Fibroblast of gingiva (primary cell): ENCODE measurements around the gene GMDS.

Experiments used
- DNase-seq: peaks from one replicate; pipeline ENCODE4 v3.0.0-alpha.2; 2011; ENCODE audit warnings: low read depth

Gene GMDS

DNA sequence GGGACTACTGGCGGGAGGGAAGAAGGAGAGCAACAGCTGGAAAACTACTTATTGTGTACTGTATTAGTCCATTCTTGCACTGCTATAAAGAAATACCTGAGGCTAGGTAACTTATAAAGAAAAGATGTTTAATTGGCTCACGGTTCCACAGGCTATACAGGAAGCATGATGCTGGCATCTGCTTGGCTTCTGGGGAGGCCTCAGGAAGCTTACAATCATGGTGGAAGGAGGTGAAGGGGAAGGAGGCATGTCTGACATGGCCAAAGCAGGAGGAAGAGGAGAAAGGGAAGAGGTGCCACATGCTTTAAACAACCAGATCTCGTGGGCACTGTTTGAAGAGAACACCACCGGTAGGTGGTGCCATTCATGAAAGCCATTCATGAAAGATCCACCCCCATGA lies 67.3 kb downstream of the GMDS start:
- DNase-seq = no peak

DNA sequence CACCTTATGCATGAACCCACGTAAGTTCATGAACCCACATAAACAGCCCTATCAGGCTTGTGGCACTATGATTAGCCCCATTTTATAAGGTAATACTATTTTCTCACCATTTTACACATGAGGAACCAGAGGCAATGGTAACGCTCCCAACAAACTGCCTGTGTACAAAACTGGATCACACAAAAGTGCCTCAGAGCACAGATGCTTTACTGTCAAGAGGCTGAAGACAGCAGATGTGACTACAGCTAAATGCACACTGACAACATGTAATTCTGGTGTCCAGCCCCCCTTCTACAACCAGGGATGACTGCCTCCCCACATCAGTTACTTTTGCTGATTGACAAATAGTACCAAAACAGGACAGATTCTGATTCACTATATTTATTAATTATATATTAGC lies 69.6 kb downstream of the GMDS start:
- DNase-seq = no peak

DNA sequence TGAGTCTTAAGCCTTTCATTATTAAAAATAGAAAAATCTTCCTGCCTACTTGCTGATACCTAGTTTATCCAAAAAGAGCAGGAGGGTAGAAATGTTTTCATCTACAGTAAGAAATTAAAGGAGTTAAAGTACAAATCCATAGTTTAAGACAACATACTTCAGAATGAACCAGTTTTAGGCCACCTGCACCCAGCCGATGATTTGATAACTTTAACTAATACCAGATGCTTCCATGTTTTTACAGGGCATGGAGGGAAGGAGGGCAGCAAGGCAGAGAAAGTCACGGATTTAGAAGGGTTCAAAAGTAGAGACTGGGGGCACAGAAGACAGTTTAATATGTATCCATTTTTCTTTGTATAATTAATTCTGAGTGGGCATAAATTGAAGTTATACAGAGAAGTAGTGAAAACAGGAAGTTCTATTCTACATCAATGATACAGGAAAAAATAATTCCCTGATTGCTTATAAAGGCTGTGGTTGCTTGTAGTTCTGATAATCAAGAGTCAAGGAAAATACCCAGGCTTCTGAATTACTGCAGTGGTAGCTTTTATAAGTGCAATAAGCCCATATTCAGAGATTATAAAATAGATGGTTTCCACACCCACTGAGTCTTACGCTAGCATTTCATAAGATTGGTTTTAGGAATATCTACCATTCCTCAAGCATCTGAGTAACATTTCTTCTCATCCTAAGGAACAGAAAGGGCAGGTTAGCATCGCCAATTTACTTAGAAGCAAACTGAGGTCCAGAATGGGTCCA lies 72.0 kb downstream of the GMDS start:
- no peak for DNase-seq

DNA sequence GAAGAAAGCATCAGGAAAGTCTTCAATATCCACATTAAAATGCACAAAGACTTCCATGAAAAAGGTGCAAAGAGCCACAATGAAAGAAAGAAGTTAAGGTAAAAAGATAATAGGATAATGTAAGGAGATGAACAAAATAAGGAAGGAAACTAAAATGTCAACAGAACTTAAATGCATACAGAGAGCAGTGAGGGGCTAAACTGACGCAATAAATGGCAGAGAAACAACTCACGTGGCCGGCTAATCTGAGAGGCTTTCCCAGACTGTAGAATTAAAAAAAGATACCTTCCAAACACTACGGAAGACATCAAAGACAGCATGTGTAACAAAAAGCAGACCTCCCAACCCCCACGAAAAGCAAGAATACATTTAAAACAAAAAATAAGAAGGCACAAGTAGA lies 73.7 kb downstream of the GMDS start:
- DNase-seq = no peak

DNA sequence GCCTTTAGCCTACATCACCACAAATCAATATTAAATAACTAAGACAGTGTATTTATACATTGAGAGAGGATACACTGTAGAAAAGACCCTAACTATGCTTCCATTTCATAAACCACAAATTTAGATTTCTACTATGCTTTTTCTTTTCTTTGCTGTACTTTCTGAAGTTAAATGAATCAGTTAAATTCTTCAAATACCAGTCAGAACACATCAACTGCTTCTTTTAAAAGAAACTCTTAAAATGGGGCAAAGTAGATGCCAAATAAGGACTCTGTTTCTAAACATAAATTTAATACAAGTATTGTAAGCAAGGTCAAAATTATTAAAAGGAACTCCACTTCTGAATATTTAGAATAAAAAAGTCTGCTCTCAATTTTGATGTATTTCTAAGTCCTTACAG lies 76.9 kb downstream of the GMDS start:
- DNase-seq = peak; percentile 17

DNA sequence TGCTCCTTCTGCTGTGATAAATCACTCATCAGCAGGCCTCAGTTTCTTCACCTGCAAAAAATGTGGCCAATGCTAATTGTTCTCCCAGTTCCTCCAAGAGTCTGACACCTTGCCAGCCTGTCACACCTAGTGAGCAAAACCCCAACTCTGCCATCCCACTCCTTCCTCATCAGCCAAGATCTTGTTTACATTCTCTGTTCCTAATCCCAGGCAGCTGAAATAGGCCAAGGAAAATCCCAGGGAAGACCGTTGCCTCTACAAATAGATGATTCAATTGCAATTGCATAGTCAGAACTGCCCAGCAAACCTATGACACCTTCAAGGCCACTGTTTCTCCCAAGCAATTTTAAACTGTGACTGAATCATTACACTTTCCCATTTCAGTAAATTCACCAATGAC lies 78.7 kb downstream of the GMDS start:
- DNase-seq = no peak

DNA sequence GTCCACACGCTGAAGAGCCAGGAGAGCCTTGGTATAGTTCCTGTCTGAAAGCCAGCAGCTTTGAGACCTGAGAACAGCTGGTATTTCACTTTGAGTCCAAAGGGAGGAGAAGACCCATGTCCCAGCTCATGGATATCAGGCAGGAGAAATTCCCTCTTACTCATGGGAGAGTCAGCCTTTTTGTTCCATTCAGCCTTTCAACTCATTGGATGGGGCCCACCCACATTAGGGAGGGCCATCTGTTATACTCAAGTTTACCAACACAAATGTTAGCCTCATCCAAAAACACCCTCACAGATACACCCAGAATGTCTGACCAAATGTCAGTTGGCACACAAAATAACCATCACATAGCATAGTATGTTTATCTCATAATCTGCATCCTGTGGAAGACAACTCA lies 80.1 kb downstream of the GMDS start:
- no peak for DNase-seq

DNA sequence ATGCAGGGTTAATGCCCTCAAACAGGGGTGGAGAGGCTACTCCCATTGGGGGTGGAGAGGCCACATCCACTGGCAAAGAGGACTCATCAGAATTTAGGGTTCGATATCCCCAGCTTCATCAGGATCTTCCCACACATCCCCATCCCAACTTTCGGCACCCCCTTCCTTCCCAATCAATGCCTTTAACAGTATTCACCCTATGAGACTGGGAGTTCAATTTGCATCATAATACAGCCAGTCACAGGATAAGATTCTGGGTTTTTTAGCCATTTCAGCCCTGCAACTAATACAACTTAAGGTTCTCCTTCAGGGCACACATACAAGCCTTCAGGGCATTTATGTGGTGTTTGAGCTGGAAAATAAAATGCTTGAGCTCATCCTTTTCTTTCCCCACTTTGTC lies 80.9 kb downstream of the GMDS start:
- no peak for DNase-seq

DNA sequence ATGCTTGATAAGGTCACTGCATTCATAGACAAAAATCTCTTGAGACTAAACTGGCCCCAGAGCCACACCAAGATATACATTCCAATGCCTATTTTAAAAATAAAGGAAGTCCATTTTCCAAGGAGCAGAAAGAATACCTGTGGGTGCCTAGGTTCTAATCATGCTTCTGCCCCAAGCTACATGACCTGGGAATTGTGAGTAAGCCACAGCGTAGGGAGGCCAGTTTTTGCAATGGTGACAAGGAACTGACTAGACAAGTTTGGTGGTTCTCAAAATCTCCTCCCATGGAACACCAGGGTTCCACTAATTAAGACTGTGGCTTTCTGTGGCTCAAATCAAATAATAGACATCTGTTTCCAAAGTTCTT lies 83.3 kb downstream of the GMDS start:
- no peak for DNase-seq

DNA sequence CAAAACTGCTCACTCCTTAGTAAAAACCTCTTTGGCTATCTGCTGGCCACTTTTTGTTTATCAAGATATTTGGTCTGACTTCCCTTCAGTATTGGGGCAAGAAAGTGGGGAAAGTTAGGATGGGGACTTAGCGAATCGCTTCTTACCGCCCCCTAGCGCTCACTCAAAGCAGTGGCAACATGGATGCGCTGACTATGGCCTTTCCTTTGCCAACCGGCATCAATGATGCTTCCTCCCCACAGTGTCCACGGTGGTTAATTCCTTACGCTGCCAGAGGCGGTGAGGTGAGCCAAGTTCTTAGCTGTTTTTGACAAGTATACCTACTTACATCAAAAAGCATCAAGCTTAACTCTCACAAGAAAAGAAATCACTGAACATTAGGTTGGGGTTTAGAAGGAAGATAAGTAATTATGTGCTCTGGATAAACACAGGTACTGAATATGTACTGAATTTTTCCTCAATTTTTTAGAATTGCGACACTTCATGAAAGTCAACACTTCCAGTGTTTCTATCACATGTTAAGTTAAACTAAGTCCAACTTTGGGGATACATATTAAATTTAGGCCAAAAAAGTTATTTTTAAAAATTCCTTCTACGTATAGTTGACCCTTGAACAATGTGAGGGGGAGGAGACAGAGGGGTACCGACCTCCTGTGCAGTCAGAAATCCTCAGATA lies 86.7 kb downstream of the GMDS start:
- no peak for DNase-seq

DNA sequence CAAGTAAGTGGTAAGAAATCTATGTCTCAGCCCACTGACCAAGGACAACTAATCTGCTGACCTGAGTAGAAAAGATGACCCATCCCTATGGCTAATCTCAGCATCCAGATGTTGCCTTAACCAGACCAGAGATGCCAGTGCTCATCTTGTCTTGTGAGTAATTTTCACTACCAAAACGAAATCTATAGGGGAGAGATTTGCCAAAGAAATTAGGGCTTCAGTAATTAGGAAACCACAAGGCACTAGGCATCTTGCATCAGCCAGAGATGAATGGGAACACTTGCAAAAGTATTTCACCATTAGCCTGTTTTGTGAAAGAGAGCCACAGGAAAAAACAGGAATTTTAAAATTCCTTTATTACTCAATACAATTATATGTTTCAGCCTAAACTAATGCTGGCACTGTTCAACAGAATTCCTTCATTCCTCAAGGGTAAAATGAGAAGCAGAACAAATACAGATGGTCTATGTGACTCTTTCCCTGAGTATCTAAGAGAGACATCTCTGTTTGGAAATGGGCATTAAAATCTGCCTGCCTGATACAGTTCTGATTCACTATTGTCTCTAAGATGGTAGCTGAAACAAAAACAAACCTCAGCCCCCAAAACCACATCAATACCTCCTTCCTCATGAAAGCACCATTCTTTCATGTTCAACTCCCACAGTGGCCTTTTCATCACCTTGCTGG lies 87.8 kb downstream of the GMDS start:
- DNase-seq = peak; percentile 97

DNA sequence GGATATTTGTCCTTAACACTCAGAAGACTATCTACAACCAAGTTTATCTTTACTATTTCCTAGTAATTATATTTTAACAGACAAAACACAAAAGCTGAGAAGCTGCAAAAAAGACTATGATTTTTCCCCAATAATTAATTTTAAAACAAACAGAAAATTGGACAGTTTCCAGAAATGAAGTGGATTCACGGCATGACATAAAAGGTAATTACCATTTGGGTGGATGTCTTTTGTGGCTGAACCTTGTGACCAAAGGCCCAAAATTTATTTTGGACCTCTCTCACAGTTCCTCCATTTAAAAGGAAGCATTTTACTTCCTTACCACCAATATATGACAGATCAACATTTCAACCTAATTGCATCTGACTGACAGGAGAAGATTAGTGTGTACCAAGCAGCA lies 90.2 kb downstream of the GMDS start:
- DNase-seq = no peak

DNA sequence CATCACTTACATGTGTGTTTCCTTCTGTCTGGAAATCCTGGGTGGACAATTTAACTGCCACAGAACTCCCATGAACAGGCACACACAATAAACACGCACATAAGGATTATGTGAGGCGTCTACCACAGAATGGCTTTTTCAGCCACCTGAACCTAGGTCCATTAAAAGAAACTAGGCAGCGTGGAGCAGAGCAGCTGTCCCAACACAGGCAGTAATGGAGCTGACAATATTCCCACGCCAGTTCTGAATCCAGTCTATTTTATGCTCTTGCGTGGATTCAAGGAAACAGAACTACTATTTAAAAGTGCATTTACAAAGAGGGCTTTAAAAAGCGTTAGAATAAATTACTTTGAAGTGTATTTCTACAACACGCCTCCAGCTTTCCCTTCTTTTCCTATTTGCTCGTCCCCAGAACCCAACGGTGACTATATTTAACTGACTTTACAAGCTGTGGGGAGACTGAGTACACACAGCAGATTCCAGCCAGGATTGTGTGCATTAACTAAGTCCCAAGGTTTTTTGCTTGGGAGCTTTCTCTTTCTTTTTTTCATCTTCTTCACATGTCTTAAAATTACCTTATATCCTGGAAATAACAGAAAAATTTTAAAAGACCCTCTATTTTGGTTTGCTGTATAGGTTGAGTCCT lies 95.9 kb downstream of the GMDS start:
- no peak for DNase-seq

DNA sequence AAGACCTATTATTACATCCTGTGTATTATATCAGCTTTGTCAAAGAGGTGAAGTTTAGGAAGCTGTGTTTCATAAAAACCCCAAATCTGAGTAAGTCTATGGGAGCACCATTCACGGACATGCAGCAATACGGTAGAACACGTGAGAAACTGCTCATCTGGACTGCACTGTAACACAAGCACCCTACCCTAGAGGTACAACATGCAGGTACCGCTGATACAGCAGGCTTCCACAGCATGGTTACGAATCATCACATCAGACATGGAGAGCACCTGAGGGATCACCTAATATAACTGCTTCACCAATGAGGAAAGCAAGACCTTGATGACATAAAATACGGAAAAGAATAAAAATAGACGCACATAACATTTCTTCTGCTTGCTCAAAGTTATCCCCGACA lies 96.7 kb downstream of the GMDS start:
- no peak for DNase-seq

DNA sequence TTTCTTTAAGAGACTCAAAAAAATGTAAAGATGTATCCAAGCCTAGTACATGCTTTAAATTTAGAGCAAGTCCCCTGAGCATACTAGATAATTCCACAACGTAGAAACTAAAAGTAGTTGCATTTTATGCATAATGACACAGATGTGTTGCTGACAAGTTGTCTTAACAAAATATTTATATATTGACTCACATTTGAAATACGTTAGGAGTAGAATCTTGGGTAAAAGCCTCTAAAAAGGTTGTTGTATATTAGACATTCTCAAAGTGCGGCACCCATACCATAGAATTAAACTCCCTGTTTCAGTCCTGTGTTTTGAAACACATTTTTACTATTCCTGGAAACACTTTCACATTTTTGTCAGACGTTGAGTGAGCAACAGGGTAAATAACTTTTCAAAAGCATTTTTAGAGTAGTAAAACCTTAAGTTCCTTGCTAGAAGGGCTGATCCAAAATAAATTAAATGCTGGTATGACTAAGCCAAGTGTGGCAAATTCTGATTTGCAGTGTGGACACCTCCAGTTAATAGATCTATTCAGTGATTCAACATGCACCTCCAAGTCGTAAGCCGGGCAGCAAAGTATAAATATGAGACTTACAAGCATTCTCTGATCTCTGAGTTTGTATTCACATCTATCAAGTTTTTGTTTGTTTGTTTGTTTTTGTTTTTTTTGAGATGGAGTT lies 97.5 kb downstream of the GMDS start:
- DNase-seq = peak; percentile 72

DNA sequence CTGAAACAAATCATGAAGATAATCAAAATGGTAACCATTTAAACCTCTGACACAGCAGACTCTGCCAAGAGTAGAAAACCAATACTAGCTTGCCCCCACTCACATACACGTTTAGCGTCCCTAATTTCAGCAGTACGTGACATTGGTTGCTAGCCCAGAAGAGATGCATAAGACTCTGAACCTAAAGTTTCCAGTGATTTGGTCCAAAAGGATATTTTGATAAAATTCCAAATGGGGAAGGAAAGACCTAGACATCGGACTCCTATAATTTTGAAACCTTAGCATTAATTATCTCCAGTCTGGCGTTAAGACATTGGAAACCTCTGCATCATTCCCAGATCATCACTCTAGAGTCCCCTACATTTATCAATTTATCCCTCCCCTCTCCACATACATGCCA lies 98.1 kb downstream of the GMDS start:
- no peak for DNase-seq

DNA sequence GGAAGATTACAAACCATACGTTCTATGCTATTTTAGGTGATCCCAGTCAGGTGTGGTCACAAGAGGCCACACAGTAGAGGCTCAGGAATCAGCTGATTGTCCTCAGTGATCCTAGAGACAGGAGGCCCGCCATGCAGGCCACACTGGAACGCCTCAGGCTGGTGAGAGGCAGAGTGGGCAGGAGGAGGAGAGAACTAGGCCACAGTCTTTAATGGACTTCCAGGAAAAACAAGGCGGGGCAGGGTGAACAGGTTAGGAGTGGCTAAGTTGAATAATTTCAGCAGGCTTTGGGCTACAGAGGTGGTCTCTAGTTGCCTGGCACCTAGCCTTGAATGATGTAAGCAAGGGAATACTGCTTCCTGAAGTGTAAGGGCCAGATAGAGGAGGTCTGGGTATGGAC lies 101.2 kb downstream of the GMDS start:
- no peak for DNase-seq

DNA sequence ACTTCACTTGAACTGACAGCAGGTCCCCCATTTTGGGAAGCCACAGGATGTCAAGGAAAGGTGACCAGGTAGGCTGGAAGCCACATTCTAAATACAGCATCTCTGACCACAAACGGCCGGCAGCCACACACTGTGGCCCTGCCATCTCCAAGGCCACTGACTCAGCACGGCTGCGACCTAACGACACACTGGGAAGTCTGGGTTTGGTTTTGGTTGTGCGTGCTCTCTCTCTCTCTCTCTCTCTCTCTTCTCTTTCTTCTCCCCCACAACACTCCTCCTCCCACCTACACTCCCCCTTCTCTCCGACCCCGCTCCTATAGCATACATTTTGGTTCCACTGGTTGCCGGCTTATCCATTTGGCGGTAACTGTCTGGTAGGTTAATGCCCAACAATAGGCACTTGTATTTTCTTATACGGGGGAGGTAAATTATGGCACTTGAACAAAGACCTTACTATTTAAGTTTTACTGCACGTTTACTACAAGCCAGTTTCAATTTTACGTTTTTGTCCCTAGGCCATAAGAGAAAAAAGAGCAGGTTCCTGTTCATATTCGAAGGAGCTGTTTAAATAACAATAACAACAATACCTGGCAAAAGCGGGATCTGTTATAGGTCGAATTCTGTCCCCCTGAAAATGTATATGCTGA lies 103.6 kb downstream of the GMDS start:
- DNase-seq = no peak

DNA sequence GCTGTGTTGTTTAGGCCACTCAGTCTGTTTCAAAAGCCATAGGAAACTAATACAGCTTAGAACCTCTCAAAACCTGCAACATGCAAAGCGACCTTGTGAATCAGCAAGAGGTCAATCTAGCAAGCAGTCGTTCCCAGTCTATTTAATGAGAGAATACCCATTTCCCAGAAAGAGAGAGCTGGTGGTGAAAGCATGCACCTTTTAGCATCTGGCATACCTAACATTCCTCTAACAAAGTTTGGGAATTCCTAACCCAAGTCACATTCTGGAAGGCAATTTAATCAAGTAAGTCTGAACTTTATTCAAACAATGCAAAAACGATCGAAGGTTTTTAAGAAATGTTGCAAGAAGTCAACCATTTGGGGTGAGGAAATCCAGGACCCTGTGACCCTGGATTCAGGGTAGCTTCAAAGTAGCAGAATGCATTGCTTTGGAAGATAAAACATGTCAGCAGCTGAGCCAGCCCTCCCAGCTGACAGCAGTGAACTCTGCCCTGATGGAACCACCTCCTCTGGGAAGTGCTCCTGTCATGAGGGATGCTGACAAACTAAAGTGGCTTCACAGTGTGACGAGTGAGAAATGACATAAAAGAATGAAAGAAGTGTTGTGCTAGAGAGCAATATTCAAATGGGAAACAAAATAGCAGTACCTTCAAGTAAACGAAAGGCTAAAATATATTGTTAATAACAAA lies 104.8 kb downstream of the GMDS start:
- no peak for DNase-seq

DNA sequence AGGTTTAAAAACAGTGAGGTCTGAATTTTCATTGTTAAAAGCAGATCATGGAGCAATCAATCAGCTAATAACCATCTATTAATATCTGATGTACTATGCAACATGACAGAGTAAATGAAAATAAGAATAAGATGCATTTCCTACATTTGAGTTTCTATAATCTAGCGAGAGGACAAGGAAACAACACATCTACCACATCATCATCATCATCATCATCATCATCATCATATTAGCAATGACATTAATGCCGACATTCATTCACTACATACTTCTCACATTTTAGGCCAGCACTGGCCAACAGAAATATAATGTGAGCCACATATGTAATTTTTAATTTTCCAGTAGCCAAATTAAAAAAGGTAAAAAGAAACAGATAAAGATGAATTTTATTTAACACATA lies 110.0 kb downstream of the GMDS start:
- DNase-seq = no peak

DNA sequence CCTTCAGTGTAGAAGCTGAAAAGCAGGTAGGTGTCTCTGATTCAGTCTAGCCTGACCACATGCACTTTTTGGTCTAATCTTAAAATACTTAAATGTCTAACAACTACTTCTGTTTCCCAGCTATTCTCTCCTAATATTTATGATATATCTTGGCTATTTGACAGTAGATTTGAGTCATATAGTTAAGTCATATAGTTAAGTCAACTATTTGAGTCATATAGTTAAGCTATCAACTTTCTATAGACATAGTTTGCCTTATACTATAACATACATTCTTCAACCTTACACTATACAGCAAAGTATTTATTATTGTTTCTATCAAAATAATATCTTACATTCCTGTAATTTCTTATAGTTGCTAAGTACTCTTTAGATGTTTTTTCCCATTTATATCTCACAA lies 110.9 kb downstream of the GMDS start:
- no peak for DNase-seq
